HG02938 (cell line): ENCODE measurements around the gene NFATC2.

ENCODE experiments used
- ATAC-seq: cut with Tn5 transposase; IDR thresholded peaks from one replicate; pipeline ENCODE4 v1.9.1; 2021; ENCODE audit warnings: mild to moderate bottlenecking, moderate library complexity; ENCODE audit not compliant: unreplicated experiment

Gene NFATC2

GRCh38 chr20:51437182-51437924 is 105.2 kb downstream of the NFATC2 start:
- no peak for ATAC-seq

DNA sequence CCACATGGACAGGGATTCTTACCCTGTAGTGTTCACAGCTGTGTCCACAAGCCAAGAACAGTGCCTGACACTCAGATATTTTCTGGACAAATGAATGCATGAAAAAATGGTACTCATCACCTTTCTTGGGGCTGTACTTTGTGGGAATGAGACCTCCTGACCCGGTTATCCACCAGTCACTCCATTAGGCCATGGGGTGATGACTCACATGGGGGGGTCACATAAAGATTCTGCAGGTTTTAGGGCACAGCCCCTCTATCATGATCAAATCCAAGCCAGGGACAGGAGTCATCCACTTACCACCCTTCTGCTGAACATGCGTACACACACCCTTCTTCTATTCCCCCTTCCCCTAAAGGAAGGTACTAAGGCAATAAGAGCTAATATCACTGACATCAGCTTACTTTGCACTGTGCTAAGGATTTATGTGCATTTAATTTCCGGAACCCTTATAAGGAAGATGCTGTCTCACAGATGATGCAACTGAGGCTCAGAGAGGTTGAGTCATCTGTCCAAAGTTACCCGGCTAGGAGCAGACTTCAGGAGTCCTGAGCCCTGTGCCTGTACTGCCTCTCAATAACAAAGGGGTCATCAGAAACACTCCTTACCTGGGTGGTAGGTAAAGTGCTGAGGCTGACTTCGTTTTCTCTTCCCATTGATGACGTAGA is 107.8 kb downstream of the NFATC2 start:
- ATAC-seq = no peak

GRCh38 chr20:51434026-51434425 is 108.5 kb downstream of the NFATC2 start:
- ATAC-seq = no peak

- no peak for ATAC-seq
Observed at GRCh38 chr20:51432875-51433274, 109.6 kb downstream of the NFATC2 start.

DNA sequence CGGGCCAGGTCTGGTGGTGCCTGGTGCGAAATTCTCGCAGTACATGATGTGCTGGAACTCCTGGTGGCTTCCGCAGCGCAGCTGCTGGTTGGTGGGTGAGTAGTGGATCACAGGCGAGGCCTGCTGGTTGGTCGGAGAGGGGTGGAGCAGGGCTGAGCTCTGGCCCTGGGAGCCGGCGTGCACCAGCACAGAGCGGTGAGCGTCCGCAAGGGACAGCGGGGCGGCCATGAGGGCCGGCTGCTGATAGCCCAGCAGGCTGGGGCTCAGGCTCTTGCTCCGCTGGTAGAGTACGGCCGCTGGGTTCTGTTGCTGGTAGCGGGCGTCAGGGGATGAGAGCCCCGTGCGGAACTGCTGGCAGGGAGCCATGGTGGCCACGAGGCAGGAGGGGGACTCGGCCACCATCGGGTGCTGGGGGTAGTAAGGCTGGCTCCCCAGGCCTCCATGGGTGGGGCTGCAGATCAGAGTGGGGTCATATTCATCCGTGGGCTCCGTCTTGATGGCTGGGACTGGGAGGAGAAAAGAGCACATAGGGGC is 110.2 kb downstream of the NFATC2 start:
- ATAC-seq = no peak

- no peak for ATAC-seq
Observed at GRCh38 chr20:51431321-51431720, 111.2 kb downstream of the NFATC2 start.

DNA sequence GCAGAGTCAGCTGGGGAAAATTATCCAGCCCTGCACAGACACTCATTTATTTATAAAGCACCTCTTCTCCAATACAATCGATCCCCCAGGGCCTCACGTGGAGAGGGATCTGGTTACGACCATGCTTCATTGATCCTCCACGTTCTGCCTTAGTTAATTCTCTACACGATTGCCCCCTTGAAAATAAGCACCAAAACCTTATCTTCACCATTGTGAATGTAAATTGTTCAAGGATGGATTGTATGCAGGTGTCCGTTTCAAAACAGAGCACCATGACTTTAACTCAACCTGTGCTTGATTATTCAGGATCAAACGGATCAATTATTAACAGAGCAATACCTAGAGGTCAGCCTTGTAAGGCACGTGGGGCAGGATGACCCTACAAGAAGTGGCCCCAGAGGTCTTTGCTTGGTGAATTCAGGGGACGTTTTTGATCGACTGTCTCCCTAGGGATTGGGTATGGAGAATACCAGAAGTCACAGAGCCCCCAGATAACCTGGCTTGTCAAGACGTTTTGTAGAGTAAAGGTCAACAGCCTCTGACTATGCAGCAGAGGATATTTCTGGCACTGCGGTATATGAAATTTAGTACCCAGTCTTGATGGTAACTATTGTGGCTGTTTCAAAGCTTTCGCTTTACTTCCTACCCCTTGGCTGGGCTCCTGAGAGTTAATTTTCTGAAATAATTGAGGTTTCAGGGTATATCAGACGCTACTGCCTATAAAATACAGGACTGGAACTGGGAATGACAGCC is 112.1 kb downstream of the NFATC2 start:
- no peak for ATAC-seq

GRCh38 chr20:51429696-51430095 is 112.8 kb downstream of the NFATC2 start:
- ATAC-seq = no peak

DNA sequence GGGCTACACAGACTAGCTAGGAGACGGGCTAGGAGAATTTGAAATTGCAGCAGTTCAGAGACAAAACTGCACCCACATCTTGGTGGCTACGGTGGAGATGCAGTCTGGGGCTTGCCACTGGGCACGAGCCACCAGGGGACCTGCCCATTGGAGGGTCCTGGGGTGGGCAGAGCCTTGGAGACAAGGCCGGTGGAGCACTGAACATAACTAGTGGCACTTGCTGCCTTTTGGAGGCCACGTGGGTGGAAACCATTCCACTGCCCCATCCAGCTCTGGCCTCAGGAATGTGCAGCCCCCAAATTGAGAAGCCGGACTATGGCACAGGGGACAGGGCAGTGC is 113.4 kb downstream of the NFATC2 start:
- no peak for ATAC-seq

GRCh38 chr20:51428401-51429143 is 113.9 kb downstream of the NFATC2 start:
- no peak for ATAC-seq

GRCh38 chr20:51427651-51428291 is 114.7 kb downstream of the NFATC2 start:
- ATAC-seq = no peak

- no peak for ATAC-seq
Observed at GRCh38 chr20:51426718-51427650, 115.5 kb downstream of the NFATC2 start.

- ATAC-seq = no peak
Observed at GRCh38 chr20:51425347-51426106, 117.0 kb downstream of the NFATC2 start.

- no peak for ATAC-seq
Observed at GRCh38 chr20:51424270-51425117, 118.0 kb downstream of the NFATC2 start.

GRCh38 chr20:51423810-51424209 is 118.7 kb downstream of the NFATC2 start:
- ATAC-seq = no peak

DNA sequence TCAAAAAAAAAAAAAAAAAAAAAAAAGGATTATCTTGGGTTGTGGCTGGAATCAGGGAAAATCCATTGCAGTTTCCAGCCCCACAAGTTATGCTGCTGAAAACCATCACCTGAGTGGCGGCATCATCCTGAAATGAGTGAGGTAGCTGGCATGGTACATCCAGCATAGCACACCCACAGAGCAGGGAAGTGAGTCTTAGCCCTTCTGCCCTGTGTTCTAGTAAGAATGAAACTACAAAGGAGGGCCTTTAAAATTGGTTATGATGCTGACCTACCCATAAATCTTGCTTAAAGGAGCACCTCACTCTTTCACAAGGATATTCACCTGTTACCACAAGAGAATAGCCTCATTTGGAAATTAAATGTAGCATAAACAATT is 119.2 kb downstream of the NFATC2 start:
- peak; percentile 83 for ATAC-seq

GRCh38 chr20:51422514-51423289 is 119.8 kb downstream of the NFATC2 start:
- ATAC-seq = no peak
